ENCODE data around the gene PPP1R2. TPM values are rescaled to one million over a fixed set of nuclear protein-coding genes. Genes with fewer than 3 reads are reported as not detected.

Gene PPP1R2
- total and polyA plus RNA-seq, 2 donors (not counting 3 experiments of a cell fraction or from before 2014, with no cell fraction given) = 19.9 to 37.3 TPM

GRCh38 chr3:195544634-195545033 is 1.5 kb upstream of the PPP1R2 start:
- peak; percentile 40 for FAIRE-seq
- no peak for DNase-seq (ENCODE audit: low read depth, low spot score)

GRCh38 chr3:195544230-195544536 is 1.1 kb upstream of the PPP1R2 start:
- Histone ChIP-seq H3K4me2 (ENCODE audit: insufficient read depth, low read length) (no peak overlapping the region), H3K4me3 (replicated peaks in 1 of 3; ENCODE audit: insufficient read depth in 1 of 3, low read depth in 1 of 3, low read length in 3 of 3) (no peak overlapping the region), H3K27me3 (ENCODE audit: control insufficient read depth in 2 of 2, insufficient read depth in 2 of 2, low read length in 2 of 2) (peaks cover 6 to 8% of the 10 kb centered on the region in 2 experiments), H3K9me1 (replicated peaks; ENCODE audit: control insufficient read depth, extremely low read depth, insufficient read depth, low read length) (no peaks in the 10 kb centered on the region), H3K79me2 (ENCODE audit: control insufficient read depth, insufficient read depth, low read length) (peaks cover 26% of the 10 kb centered on the region), H3K4me1 (ENCODE audit: control insufficient read depth, extremely low read depth, insufficient read depth, low read length) (peaks cover 33% of the 10 kb centered on the region), H3K9ac (replicated peaks; ENCODE audit: extremely low read depth, insufficient read depth, low read length) (no peak overlapping the region), H2AFZ (ENCODE audit: low read depth, low read length) (no peak overlapping the region), H3K9me3 (replicated peaks; ENCODE audit: control insufficient read depth, insufficient read depth, low read length) (no peaks in the 10 kb centered on the region), H4K20me1 (replicated peaks; ENCODE audit: control insufficient read depth, extremely low read depth, insufficient read depth, low read length) (no peaks in the 10 kb centered on the region), H3K27ac (ENCODE audit: insufficient read depth, low read depth, low read length) (no peak overlapping the region), H3K36me3 (ENCODE audit: control insufficient read depth in 2 of 2, extremely low read depth in 1 of 2, insufficient read depth in 2 of 2, low read length in 2 of 2) (no peaks in the 10 kb centered on the region)
- no peak for FAIRE-seq
- no TSS peak for BruUV-seq (replicated peaks)
- DNase-seq (ENCODE audit: low read depth, low spot score) = no peak
- no peak for TF ChIP-seq JUN (IDR thresholded peaks at IDR 0.05; ENCODE audit: borderline replicate concordance, insufficient read depth, insufficient read length, low read depth)
- no peak for TF ChIP-seq MYC (IDR thresholded peaks at IDR 0.05; ENCODE audit: low read depth, low read length)
- no peak for TF ChIP-seq CTCF (IDR thresholded peaks at IDR 0.05; ENCODE audit: extremely low read depth in 1 of 2, insufficient read depth in 1 of 2, low read depth in 1 of 2, low read length in 2 of 2)
- no peak for TF ChIP-seq POLR2AphosphoS5 (IDR thresholded peaks at IDR 0.05; ENCODE audit: insufficient read depth, low read depth, low read length)
- TF ChIP-seq EZH2 (IDR thresholded peaks at IDR 0.05; ENCODE audit: borderline replicate concordance, low read depth, low read length, severe bottlenecking) = no peak
- TF ChIP-seq FOS (IDR thresholded peaks at IDR 0.05; ENCODE audit: borderline replicate concordance, insufficient read depth, low read length) = no peak
- no peak for TF ChIP-seq MAX (IDR thresholded peaks at IDR 0.05; ENCODE audit: insufficient read depth, insufficient read length)
- TF ChIP-seq GATA2 (IDR thresholded peaks at IDR 0.05; ENCODE audit: insufficient read depth, insufficient read length, low read depth, low read length) = no peak
- no peak for TF ChIP-seq POLR2A (IDR thresholded peaks at IDR 0.05; ENCODE audit: low read depth, low read length)
- intact Hi-C loops (cut with micrococcal nuclease) (loop anchor here (10.0 kb wide), 1 partner anchor 311 kb away; no protein-coding TSS in a partner anchor), dilution Hi-C loops (cut with MboI; ENCODE audit: extremely low pct_ligation_motif_present, low sequenced_read_pairs) (no loop called here)
- POLR2A ChIA-PET = no interaction called here
- CTCF ChIA-PET = interaction anchor here (2.7 kb wide), 1 partner anchor 273 kb away, joined by 9 read pairs; the partner anchor contains the start of gene XXYLT1

More at GRCh38 chr3:195544634-195545033, 1.5 kb upstream of the PPP1R2 start:
- no peaks in the 10 kb centered on the region for H3K9me1 ChIP-seq (replicated peaks; ENCODE audit: control insufficient read depth, extremely low read depth, insufficient read depth, low read length)
- H3K4me2 ChIP-seq (ENCODE audit: insufficient read depth, low read length) = no peak overlapping the region
- H3K9ac ChIP-seq (replicated peaks; ENCODE audit: extremely low read depth, insufficient read depth, low read length) = peak overlapping the region; percentile 4
- BruUV-seq (replicated peaks) = no TSS peak
- no peaks in the 10 kb centered on the region for H3K36me3 ChIP-seq (ENCODE audit: control insufficient read depth in 2 of 2, extremely low read depth in 1 of 2, insufficient read depth in 2 of 2, low read length in 2 of 2)
- dilution Hi-C loops (cut with MboI; ENCODE audit: extremely low pct_ligation_motif_present, low sequenced_read_pairs) = no loop called here
- TF ChIP-seq MYC (IDR thresholded peaks at IDR 0.05; ENCODE audit: low read depth, low read length) (no peak), GATA2 (IDR thresholded peaks at IDR 0.05; ENCODE audit: insufficient read depth, insufficient read length, low read depth, low read length) (peak; percentile 11)
- intact Hi-C loops (cut with micrococcal nuclease) = loop anchor here (10.0 kb wide), 1 partner anchor 310 kb away; no protein-coding TSS in a partner anchor
- no peaks in the 10 kb centered on the region for H4K20me1 ChIP-seq (replicated peaks; ENCODE audit: control insufficient read depth, extremely low read depth, insufficient read depth, low read length)
- POLR2A ChIA-PET = no interaction called here
- H3K4me1 ChIP-seq (ENCODE audit: control insufficient read depth, extremely low read depth, insufficient read depth, low read length) = peaks cover 33% of the 10 kb centered on the region
- H3K79me2 ChIP-seq (ENCODE audit: control insufficient read depth, insufficient read depth, low read length) = peaks cover 23% of the 10 kb centered on the region
- H3K27me3 ChIP-seq (ENCODE audit: control insufficient read depth in 2 of 2, insufficient read depth in 2 of 2, low read length in 2 of 2) = peaks cover 6 to 8% of the 10 kb centered on the region in 2 experiments
- CTCF ChIA-PET = interaction anchor here (2.7 kb wide), 1 partner anchor 273 kb away, joined by 9 read pairs; the partner anchor contains the start of gene XXYLT1
- no peak overlapping the region for H3K4me3 ChIP-seq (replicated peaks in 1 of 3; ENCODE audit: insufficient read depth in 1 of 3, low read depth in 1 of 3, low read length in 3 of 3)
- peak overlapping the region; percentile 11 for H2AFZ ChIP-seq (ENCODE audit: low read depth, low read length)
- H3K9me3 ChIP-seq (replicated peaks; ENCODE audit: control insufficient read depth, insufficient read depth, low read length) = no peaks in the 10 kb centered on the region
- H3K27ac ChIP-seq (ENCODE audit: insufficient read depth, low read depth, low read length) = no peak overlapping the region
